Muscle of back (tissue), 11 donors: ENCODE data around the gene MYO18B. TPM values are rescaled to one million over a fixed set of nuclear protein-coding genes. Genes with fewer than 3 reads are reported as not detected.

Source experiments
- DNase-seq, 3 donors: peaks; one replicate each; pipeline versions ENCODE4 v3.0.0 to v3.0.0-alpha.2; 2013
- polyA plus RNA-seq, 10 donors: library from polyadenylated mRNA; unstranded; fragments of 120-200 nt; gene quantifications; one replicate each; pipeline ENCODE4 v1.2.1, GENCODE V29; 2013; ENCODE audit not compliant: insufficient read length in 10 of 10

MYO18B gene
- polyA plus RNA-seq, 10 donors, result 38.9 to 103 (median 74.5) TPM

GRCh38 chr22:25817092-25817943 is 75.3 kb downstream of the MYO18B start:
- no peak for DNase-seq

GRCh38 chr22:25818541-25818940 is 76.6 kb downstream of the MYO18B start:
- DNase-seq, result no peak

GRCh38 chr22:25822344-25822743 is 80.4 kb downstream of the MYO18B start:
- DNase-seq, result no peak

- DNase-seq, result no peak
Measured at GRCh38 chr22:25823276-25823675, 81.3 kb downstream of the MYO18B start.

- DNase-seq, result no peak
Measured at GRCh38 chr22:25824828-25825423, 82.9 kb downstream of the MYO18B start.

- no peak for DNase-seq
Measured at GRCh38 chr22:25827415-25827814, 85.4 kb downstream of the MYO18B start.

GRCh38 chr22:25828422-25828821 is 86.4 kb downstream of the MYO18B start:
- DNase-seq, result no peak

GRCh38 chr22:25829237-25829636 is 87.2 kb downstream of the MYO18B start:
- DNase-seq, result no peak

GRCh38 chr22:25829808-25830777 is 88.1 kb downstream of the MYO18B start:
- no peak for DNase-seq

- no peak for DNase-seq
Measured at GRCh38 chr22:25833091-25833490, 91.1 kb downstream of the MYO18B start.

- DNase-seq, result no peak
Measured at GRCh38 chr22:25833676-25834075, 91.7 kb downstream of the MYO18B start.

GRCh38 chr22:25834490-25834889 is 92.5 kb downstream of the MYO18B start:
- no peak for DNase-seq

GRCh38 chr22:25835348-25835747 is 93.4 kb downstream of the MYO18B start:
- DNase-seq, result no peak

- no peak for DNase-seq
Measured at GRCh38 chr22:25837288-25837900, 95.4 kb downstream of the MYO18B start.

- DNase-seq, result no peak
Measured at GRCh38 chr22:25838960-25839741, 97.2 kb downstream of the MYO18B start.

- DNase-seq, result no peak
Measured at GRCh38 chr22:25839755-25840154, 97.8 kb downstream of the MYO18B start.

GRCh38 chr22:25840167-25840566 is 98.2 kb downstream of the MYO18B start:
- no peak for DNase-seq

GRCh38 chr22:25840891-25841290 is 98.9 kb downstream of the MYO18B start:
- DNase-seq, result no peak

GRCh38 chr22:25841775-25842174 is 99.8 kb downstream of the MYO18B start:
- no peak for DNase-seq

GRCh38 chr22:25843660-25844405 is 101.8 kb downstream of the MYO18B start:
- DNase-seq, result peak in 2 of 3 donors; percentile 6 to 41
